Body of pancreas (tissue), 4 donors: ENCODE measurements around the gene C11orf54. TPM values are rescaled to one million over a fixed set of nuclear protein-coding genes. Genes with fewer than 3 reads are reported as not detected.

Experiments used
- ATAC-seq: fragments of 150-250 bp; one replicate; pipeline ENCODE4 v1.9.1; 2016
- DNase-seq, 4 donors: peaks; one replicate each; pipeline ENCODE4 v3.0.0-alpha.2; 2019
- H3K27ac ChIP-seq, 4 donors: fragments of 200-600 bp; sonication (generic); 1 replicate in 3 of 4; 2 replicates in 1 of 4; pipeline versions ENCODE4 v1.5.1 to v1.6.1; 2016 to 2019; ENCODE audit warnings: mild to moderate bottlenecking in 1 of 4, mixed read lengths in 1 of 4, moderate library complexity in 1 of 4
- H3K27me3 ChIP-seq, 2 donors: fragments of 200-600 bp; sonication (generic); one replicate each; pipeline ENCODE4 v1.6.0; 2016; ENCODE audit warnings: mild to moderate bottlenecking in 1 of 2
- H3K36me3 ChIP-seq, 2 donors: fragments of 200-600 bp; sonication (generic); replicated peaks in 1 of 2; 2 replicates each; pipeline ENCODE4 v1.5.1; 2016; ENCODE audit warnings: low read depth in 2 of 2; ENCODE audit not compliant: insufficient read depth in 1 of 2
- H3K4me1 ChIP-seq: fragments of 200-600 bp; sonication (generic); one replicate; pipeline ENCODE4 v1.6.0; 2016
- H3K4me3 ChIP-seq, 2 donors: fragments of 200-600 bp; sonication (generic); 1 replicate in 1 of 2; 2 replicates in 1 of 2; pipeline ENCODE4 v1.5.1; 2016 to 2019
- H3K9me3 ChIP-seq, 3 donors: fragments of 200-600 bp; sonication (generic); 1 replicate in 2 of 3; 2 replicates in 1 of 3; pipeline ENCODE4 v1.5.1; 2016
- POLR2A ChIP-seq, 3 donors: fragments of 450-650 bp; IDR thresholded peaks; one replicate each; pipeline ENCODE4 v1.6.1; 2016; ENCODE audit warnings: antibody characterized with exemption in 3 of 3, mild to moderate bottlenecking in 2 of 3
- WGBS, 2 donors: methylation state at CpG; one replicate each; pipeline ENCODE4 v1.1.5; 2017; 5-methylcytosine and 5-hydroxymethylcytosine counted together
- intact Hi-C: fragments of 100-400 bp; cut with DNase I; formaldehyde crosslinking; loops from one replicate; pipeline ENCODE4 v1.15.1; 2023
- total RNA-seq, 2 donors: library from RNA; depleted of rRNA; stranded (reverse); fragments of >200 nt; gene quantifications; one replicate each; pipeline ENCODE4 v1.1.0, GENCODE V29; 2016
- TF ChIP-seq, protein P1 (sequence below), 7 experiments: fragments of 450-650 bp in 4 of 7; fragments of 200-600 bp in 3 of 7; sonication (generic) in 3 of 7; IDR thresholded peaks; one replicate each; pipeline ENCODE4 v1.5.1; 2016 to 2019; ENCODE audit warnings: antibody characterized with exemption in 7 of 7

Gene C11orf54
- total RNA-seq, 2 donors from 2014 or later, result 29.0 to 45.7 TPM

DNA sequence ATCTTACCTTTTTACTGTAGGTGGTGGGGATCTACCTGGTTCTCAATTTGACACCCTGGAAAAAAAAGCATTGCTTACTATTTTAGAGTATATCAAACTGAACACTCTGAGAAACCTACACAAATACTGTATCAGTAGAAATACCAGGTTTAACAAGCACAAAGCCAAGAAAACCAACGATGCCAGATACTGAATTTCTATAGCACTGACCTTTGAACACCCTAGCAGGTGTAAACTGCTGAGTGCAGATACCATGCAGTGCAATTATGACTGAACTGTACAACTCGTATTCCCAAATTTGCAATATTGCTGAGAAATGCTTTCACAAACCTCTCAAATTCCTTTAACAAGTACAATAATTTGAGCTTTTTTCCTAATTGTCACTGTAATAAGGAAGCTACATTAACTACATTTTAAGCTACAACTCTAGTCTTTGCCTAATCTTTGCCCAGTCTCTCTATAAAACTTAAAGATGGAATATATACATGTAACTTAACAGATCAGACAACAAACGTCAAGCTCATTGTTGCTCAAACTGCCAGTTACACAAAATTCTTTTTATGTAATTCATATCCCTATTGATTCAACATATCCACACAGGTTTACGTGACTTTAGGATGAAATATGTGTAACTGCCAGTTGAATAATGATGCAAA is 9.1 kb upstream of the C11orf54 start:
- no peak for TF ChIP-seq POLR2A (IDR thresholded peaks at IDR 0.05)
- TF ChIP-seq, protein P1, sequence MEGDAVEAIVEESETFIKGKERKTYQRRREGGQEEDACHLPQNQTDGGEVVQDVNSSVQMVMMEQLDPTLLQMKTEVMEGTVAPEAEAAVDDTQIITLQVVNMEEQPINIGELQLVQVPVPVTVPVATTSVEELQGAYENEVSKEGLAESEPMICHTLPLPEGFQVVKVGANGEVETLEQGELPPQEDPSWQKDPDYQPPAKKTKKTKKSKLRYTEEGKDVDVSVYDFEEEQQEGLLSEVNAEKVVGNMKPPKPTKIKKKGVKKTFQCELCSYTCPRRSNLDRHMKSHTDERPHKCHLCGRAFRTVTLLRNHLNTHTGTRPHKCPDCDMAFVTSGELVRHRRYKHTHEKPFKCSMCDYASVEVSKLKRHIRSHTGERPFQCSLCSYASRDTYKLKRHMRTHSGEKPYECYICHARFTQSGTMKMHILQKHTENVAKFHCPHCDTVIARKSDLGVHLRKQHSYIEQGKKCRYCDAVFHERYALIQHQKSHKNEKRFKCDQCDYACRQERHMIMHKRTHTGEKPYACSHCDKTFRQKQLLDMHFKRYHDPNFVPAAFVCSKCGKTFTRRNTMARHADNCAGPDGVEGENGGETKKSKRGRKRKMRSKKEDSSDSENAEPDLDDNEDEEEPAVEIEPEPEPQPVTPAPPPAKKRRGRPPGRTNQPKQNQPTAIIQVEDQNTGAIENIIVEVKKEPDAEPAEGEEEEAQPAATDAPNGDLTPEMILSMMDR (IDR thresholded peaks at IDR 0.05), result no peak
- Histone ChIP-seq H3K4me1 (peaks cover 39% of the 10 kb centered on the region), H3K27ac (no peak overlapping the region), H3K4me3 (no peak overlapping the region), H3K9me3 (no peaks in the 10 kb centered on the region), H3K36me3 (peaks cover 26 to 53% of the 10 kb centered on the region in 2 donors), H3K27me3 (no peaks in the 10 kb centered on the region)
- intact Hi-C loops, result loop anchor here (10.0 kb wide), 1 partner anchor 48 kb away; no protein-coding TSS in a partner anchor
- no peak for ATAC-seq
- no peak for DNase-seq
- 43 to 56% methylated on average over 4 of the region's 4 CpGs for WGBS, 2 donors

DNA sequence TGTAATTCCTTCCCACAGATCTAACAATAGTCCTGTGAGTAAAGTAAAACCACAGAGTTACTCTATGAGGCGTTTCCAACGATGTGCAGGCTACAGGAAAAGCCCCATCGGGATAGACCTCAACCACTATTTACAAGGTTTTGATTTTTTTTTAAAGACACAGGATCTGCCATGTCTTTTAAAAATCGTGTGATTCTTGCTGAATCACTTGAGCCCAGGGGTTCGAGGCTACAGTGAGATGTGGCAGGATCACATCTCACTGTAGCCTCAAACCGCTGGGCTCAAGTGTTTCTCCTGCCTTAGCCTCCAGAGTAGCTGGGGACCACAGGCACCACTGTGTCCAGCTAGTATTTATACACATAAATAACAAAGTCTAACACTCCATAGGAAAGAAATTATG is 8.0 kb upstream of the C11orf54 start:
- intact Hi-C loops, result loop anchor here (10.0 kb wide), 1 partner anchor 49 kb away; no protein-coding TSS in a partner anchor
- no peaks in the 10 kb centered on the region for H3K27me3 ChIP-seq
- DNase-seq, result no peak
- WGBS, 2 donors, result 57 to 64% methylated on average over 6 of the region's 6 CpGs
- no peaks in the 10 kb centered on the region for H3K9me3 ChIP-seq
- TF ChIP-seq, protein P1 (IDR thresholded peaks at IDR 0.05), result no peak
- no peak for TF ChIP-seq POLR2A (IDR thresholded peaks at IDR 0.05)
- H3K27ac ChIP-seq, result no peak overlapping the region
- ATAC-seq, result no peak
- peaks cover 26 to 53% of the 10 kb centered on the region in 2 donors for H3K36me3 ChIP-seq
- H3K4me3 ChIP-seq, result no peak overlapping the region
- H3K4me1 ChIP-seq, result peaks cover 50% of the 10 kb centered on the region

DNA sequence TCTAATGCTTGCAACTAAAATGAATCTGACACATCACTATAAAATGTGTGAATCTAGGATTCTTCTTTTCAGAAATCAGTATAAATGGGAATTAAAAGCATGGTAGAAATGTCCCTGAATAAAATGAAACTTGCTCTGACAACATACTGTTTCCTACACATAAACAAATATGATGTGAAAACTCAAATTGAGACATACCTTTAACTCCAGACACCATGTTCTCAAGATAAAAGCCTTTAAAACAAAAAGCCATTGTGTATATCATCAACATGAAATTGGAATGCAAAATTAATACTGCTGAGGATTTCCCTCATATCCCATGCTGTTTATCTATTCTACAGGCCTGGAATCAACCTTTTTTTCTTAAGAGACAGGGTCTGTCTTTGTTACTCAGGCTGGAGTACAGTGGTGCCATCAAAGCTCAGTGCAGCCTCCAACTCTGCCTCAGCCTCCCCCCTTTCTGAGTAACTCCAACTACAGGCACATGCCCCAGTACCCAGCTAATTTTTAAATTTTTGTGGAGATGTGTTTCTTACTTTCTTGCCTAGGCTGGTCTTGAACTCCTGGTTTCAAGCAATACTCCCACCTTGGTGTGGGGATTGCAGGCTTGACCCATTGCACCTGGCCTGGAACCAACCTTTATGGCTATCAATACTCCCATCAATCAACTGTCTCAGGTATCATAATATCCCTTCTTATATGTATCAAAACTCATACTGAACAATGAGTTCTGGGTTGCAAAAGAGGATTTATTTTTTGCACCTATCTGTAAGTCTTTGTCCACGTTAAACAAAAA is 6.8 kb upstream of the C11orf54 start:
- peaks cover 62% of the 10 kb centered on the region for H3K4me1 ChIP-seq
- DNase-seq (no peak), ATAC-seq (no peak)
- H3K36me3 ChIP-seq, result peaks cover 20 to 45% of the 10 kb centered on the region in 2 donors
- no peak overlapping the region for H3K27ac ChIP-seq
- H3K27me3 ChIP-seq, result no peaks in the 10 kb centered on the region
- TF ChIP-seq, protein P1 (IDR thresholded peaks at IDR 0.05), result no peak
- intact Hi-C loops, result loop anchor here (10.0 kb wide), 1 partner anchor 50 kb away; no protein-coding TSS in a partner anchor
- 74 to 80% methylated on average over 1 of the region's 1 CpG for whole genome bisulfite sequencing, 2 donors
- no peaks in the 10 kb centered on the region for H3K9me3 ChIP-seq
- H3K4me3 ChIP-seq, result no peak overlapping the region

DNA sequence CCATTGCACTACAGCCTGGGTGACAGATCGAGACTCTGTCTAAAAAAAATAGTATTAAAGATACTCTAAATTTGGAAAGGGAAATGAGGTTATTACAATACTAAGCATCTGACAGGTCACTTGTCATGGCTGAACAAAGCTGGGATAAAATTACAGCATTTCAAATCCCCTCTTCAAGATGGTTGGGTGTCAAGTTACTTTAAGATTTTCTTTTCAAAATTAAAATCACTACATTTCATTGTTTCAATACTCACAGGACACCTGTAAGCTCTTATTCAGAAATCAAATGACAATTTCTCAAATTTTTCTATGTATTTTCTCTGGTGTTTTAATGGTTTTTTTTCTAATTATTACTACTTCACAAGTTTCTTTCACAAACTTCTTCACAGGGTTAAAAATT is 5.8 kb upstream of the C11orf54 start:
- Histone ChIP-seq H3K4me1 (peaks cover 68% of the 10 kb centered on the region), H3K36me3 (peaks cover 12 to 39% of the 10 kb centered on the region in 2 donors), H3K9me3 (no peaks in the 10 kb centered on the region), H3K27ac (no peak overlapping the region), H3K4me3 (no peak overlapping the region), H3K27me3 (no peaks in the 10 kb centered on the region)
- intact Hi-C loops, result loop anchor here (10.0 kb wide), 1 partner anchor 51 kb away; no protein-coding TSS in a partner anchor
- DNase-seq (no peak), ATAC-seq (no peak)
- TF ChIP-seq POLR2A (IDR thresholded peaks at IDR 0.05), result no peak
- TF ChIP-seq, protein P1 (IDR thresholded peaks at IDR 0.05), result no peak
- WGBS, 2 donors, result 94 to 100% methylated on average over 1 of the region's 1 CpG
